Ovary (tissue), 9 donors: Measurements from ENCODE around the gene AKAP6. TPM values are rescaled to one million over a fixed set of nuclear protein-coding genes. Genes with fewer than 3 reads are reported as not detected.

ENCODE experiments used
- DNase-seq, 5 donors: peaks; one replicate each; pipeline ENCODE4 v3.0.0-alpha.2; 2019 to 2020
- H3K27ac ChIP-seq, 2 donors: fragments of 200-600 bp; one replicate each; pipeline versions ENCODE4 v1.5.1 to v1.8.0; 2019 to 2022
- H3K27me3 ChIP-seq: fragments of 200-600 bp; one replicate; pipeline ENCODE4 v1.8.0; 2022
- H3K36me3 ChIP-seq: fragments of 200-600 bp; sonication (generic); one replicate; pipeline ENCODE4 v1.5.1; 2019
- H3K4me1 ChIP-seq: one replicate; pipeline ENCODE4 v1.8.1; 2013; ENCODE audit warnings: mild to moderate bottlenecking, moderate library complexity; ENCODE audit not compliant: insufficient read depth
- H3K4me3 ChIP-seq: fragments of 200-600 bp; sonication (generic); one replicate; pipeline ENCODE4 v1.5.1; 2017
- H3K9me3 ChIP-seq, 2 donors: fragments of 200-600 bp in 1 of 2; sonication (generic) in 1 of 2; one replicate each; pipeline versions ENCODE4 v1.5.1 to v1.8.1; 2013 to 2019; ENCODE audit warnings: mild to moderate bottlenecking in 1 of 2, moderate library complexity in 1 of 2
- CTCF ChIP-seq, 3 donors: fragments of 450-650 bp in 2 of 3; fragments of 200-600 bp in 1 of 3; IDR thresholded peaks; one replicate each; pipeline versions ENCODE4 v1.5.1 to v1.8.0; 2016 to 2022; ENCODE audit warnings: antibody characterized with exemption in 3 of 3, mild to moderate bottlenecking in 1 of 3
- EP300 ChIP-seq: sonication (generic); formaldehyde crosslinking; IDR thresholded peaks from one replicate; pipeline ENCODE4 v1.6.1; 2017; ENCODE audit warnings: antibody characterized with exemption
- POLR2A ChIP-seq: fragments of 450-650 bp; IDR thresholded peaks from one replicate; pipeline ENCODE4 v1.6.1; 2017; ENCODE audit warnings: antibody characterized with exemption, mild to moderate bottlenecking, moderate library complexity
- WGBS, 3 donors: extraction: QIAGEN DNeasy Blood & Tissue Kit in 1 of 3; methylation state at CpG; one replicate each; pipeline versions ENCODE4 v1.1.5 to v1.1.7; 2013 to 2017; 5-methylcytosine and 5-hydroxymethylcytosine counted together
- intact Hi-C, 4 donors: fragments of 100-400 bp; cut with DNase I; formaldehyde crosslinking; loops; one replicate each; pipeline versions ENCODE4 v1.11.0 to v1.15.1; 2022 to 2023
- polyA plus RNA-seq, 2 donors: library from polyadenylated mRNA; stranded (reverse); fragments of 200-250 nt in 1 of 2; fragments of 350-450 nt in 1 of 2; fragmentation: Illumina TruSeq in 1 of 2; extraction: RNeasy Lipid Tissue Mini Kit (QIAGEN cat#74804) in 1 of 2; gene quantifications; one replicate each; pipeline ENCODE4 v1.2.3, GENCODE V29; 2013 to 2014
- total RNA-seq, 7 donors: library from RNA; depleted of rRNA in 2 of 7; stranded (reverse); fragments of >200 nt in 2 of 7; fragmentation: NEBNext Ultra II Directional in 3 of 7; extraction: Animal tissue kit (Norgen Biotek cat#: 25700) in 3 of 7; gene quantifications; one replicate each; pipeline versions ENCODE4 v1.1.0 to v1.2.4, GENCODE V29; 2016 to 2023
- donor health status: DM: no; HTN: no; CAD: no; lungs with moderate emphysema.
- donor health status: DM: no; HTN: no; CAD: no.
- donor health status: Bipolar disorder and iron deficiency.
- donor health status: DM: yes; HTN: yes; CAD: no.
- donor health status: DM: no; HTN: no; CAD: no.
- donor health status: DM: yes; HTN: yes; CAD: no.

The AKAP6 gene
- total and polyA plus RNA-seq, 9 donors = 2.3 to 13.1 (median 6.9) TPM

GRCh38 chr14:32633224-32633859, 304.2 kb downstream of the AKAP6 start:
- intact Hi-C loops = no loop called here
- Histone ChIP-seq H3K36me3 (no peaks in the 10 kb centered on the region), H3K4me1 (no peaks in the 10 kb centered on the region), H3K27me3 (no peaks in the 10 kb centered on the region), H3K4me3 (no peak overlapping the region), H3K27ac (no peak overlapping the region), H3K9me3 (no peaks in the 10 kb centered on the region)
- 92 to 95% (median 93%) methylated on average over 3 of the region's 3 CpGs for WGBS, 3 donors
- TF ChIP-seq POLR2A (no peak), EP300 (no peak), CTCF (IDR thresholded peaks at IDR 0.05) (no peak)
- no peak for DNase-seq

- Histone ChIP-seq H3K36me3 (no peaks in the 10 kb centered on the region), H3K4me1 (no peaks in the 10 kb centered on the region), H3K27ac (no peak overlapping the region), H3K9me3 (no peaks in the 10 kb centered on the region), H3K27me3 (no peaks in the 10 kb centered on the region), H3K4me3 (no peak overlapping the region)
- DNase-seq = no peak
- intact Hi-C loops = no loop called here
- no peak for TF ChIP-seq CTCF (IDR thresholded peaks at IDR 0.05)
- no peak for TF ChIP-seq POLR2A
- no peak for TF ChIP-seq EP300
Observed at GRCh38 chr14:32633930-32634329, 304.8 kb downstream of the AKAP6 start.

GRCh38 chr14:32635061-32635719, 306.1 kb downstream of the AKAP6 start:
- 9 to 10% (median 9%) methylated on average over 2 of the region's 2 CpGs for WGBS, 3 donors

GRCh38 chr14:32637582-32637981, 308.5 kb downstream of the AKAP6 start:
- H3K4me3 ChIP-seq = no peak overlapping the region
- no peaks in the 10 kb centered on the region for H3K36me3 ChIP-seq
- no peaks in the 10 kb centered on the region for H3K4me1 ChIP-seq
- no peak overlapping the region for H3K27ac ChIP-seq
- intact Hi-C loops = no loop called here
- H3K9me3 ChIP-seq = no peaks in the 10 kb centered on the region
- no peaks in the 10 kb centered on the region for H3K27me3 ChIP-seq
- no peak for TF ChIP-seq EP300
- TF ChIP-seq POLR2A = no peak
- TF ChIP-seq CTCF (IDR thresholded peaks at IDR 0.05) = no peak
- WGBS, 3 donors = 70 to 90% (median 77%) methylated on average over 2 of the region's 2 CpGs
- DNase-seq = no peak

More at GRCh38 chr14:32635061-32635719, 306.1 kb downstream of the AKAP6 start:
- Histone ChIP-seq H3K9me3 (no peaks in the 10 kb centered on the region), H3K27ac (no peak overlapping the region), H3K4me3 (no peak overlapping the region), H3K27me3 (no peaks in the 10 kb centered on the region), H3K36me3 (no peaks in the 10 kb centered on the region), H3K4me1 (no peaks in the 10 kb centered on the region)
- TF ChIP-seq CTCF (IDR thresholded peaks at IDR 0.05) (no peak), POLR2A (no peak), EP300 (no peak)
- no peak for DNase-seq
- intact Hi-C loops = no loop called here
